ENCODE data around the gene GPRIN2.
"Not testable (repeated sequence)": the region's sequence is repeated elsewhere in the genome, so short reads cannot be mapped to it uniquely, and the experiment has no call there.

GRCh38 chr10:46529742-46530141, 26.7 kb downstream of the GPRIN2 start:
- not testable (repeated sequence) for TF ChIP-seq EP300 (IDR thresholded peaks at IDR 0.05; ENCODE audit: low read depth); CTCF (IDR thresholded peaks at IDR 0.05)
